HL-60 (cell line): ENCODE measurements around the gene THAP3.

Source experiments
- DNase-seq, 2 experiments: peaks; one replicate each; pipeline ENCODE4 v3.0.0-alpha.2; 2010 to 2020; ENCODE audit warnings: low read depth in 1 of 2, low spot score in 1 of 2
- H3K27ac ChIP-seq: fragments of 250-450 bp; sonication (Bioruptor Pico); replicated peaks from 2 replicates; pipeline ENCODE4 v1.5.1; 2020; ENCODE audit warnings: mild to moderate bottlenecking, moderate library complexity
- H3K27me3 ChIP-seq: fragments of 250-450 bp; sonication (Bioruptor Pico); 2 replicates; pipeline ENCODE4 v1.5.1; 2021; ENCODE audit warnings: mild to moderate bottlenecking, moderate library complexity; ENCODE audit not compliant: insufficient read depth, poor library complexity, severe bottlenecking
- H3K4me3 ChIP-seq: replicated peaks from 2 replicates; pipeline ENCODE4 v1.5.1; 2011; ENCODE audit warnings: mild to moderate bottlenecking, control low read depth, low read length; ENCODE audit not compliant: insufficient read depth
- GABPA ChIP-seq: IDR thresholded peaks from 2 replicates; pipeline ENCODE4 v1.6.1; 2012; ENCODE audit warnings: low read depth
- POLR2AphosphoS5 ChIP-seq: IDR thresholded peaks from 2 replicates; pipeline ENCODE4 v1.6.1; 2012; ENCODE audit warnings: low read depth
- SPI1 ChIP-seq: IDR thresholded peaks from 2 replicates; pipeline ENCODE4 v1.6.1; 2012; ENCODE audit warnings: low read depth, mild to moderate bottlenecking, borderline replicate concordance
- TF ChIP-seq, protein P1 (sequence below): IDR thresholded peaks from one replicate; pipeline ENCODE4 v1.5.1; 2011; ENCODE audit warnings: low read length, control low read depth, inconsistent platforms; ENCODE audit not compliant: insufficient read depth
- TF ChIP-seq, protein P2 (sequence below): IDR thresholded peaks from 2 replicates; pipeline ENCODE4 v1.6.1; 2012; ENCODE audit warnings: low read depth; ENCODE audit not compliant: insufficient replicate concordance

The THAP3 gene

DNA sequence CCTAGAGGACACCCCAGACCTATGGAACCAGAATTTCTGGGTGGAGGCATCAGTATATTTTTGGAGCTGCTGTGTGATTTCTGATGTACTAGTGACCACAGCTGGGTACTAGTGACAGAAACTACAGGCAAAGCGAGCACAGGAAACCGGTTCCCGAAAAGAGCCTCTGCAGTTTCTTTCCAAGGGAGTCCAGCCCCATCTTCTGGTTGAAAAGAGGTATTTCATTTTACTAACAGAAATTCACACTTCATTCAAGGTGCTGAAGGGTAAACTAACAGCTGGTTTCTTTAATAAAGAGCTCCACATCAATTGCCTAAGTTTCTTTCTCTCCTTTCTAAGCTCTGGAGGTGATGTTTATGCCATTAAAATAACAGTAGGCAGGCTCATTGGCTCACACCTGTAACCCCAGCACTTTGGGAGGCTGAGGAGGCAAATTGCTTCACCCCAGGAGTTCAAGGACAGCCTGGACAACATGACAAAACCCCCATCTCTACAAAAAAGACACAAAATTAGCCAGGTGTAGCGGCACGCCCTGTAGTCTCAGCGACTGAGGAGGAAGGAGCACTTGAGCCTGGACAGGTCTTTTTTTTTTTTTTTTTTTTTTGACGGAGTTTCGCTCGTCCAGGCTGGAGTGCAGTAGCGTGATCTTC, 22.0 kb downstream of the THAP3 start:
- DNase-seq: peak in 1 of 2 experiments; percentile 28
- Histone ChIP-seq H3K27me3 (no peaks in the 10 kb centered on the region), H3K27ac (no peak overlapping the region), H3K4me3 (no peak overlapping the region)
- TF ChIP-seq, protein P1, sequence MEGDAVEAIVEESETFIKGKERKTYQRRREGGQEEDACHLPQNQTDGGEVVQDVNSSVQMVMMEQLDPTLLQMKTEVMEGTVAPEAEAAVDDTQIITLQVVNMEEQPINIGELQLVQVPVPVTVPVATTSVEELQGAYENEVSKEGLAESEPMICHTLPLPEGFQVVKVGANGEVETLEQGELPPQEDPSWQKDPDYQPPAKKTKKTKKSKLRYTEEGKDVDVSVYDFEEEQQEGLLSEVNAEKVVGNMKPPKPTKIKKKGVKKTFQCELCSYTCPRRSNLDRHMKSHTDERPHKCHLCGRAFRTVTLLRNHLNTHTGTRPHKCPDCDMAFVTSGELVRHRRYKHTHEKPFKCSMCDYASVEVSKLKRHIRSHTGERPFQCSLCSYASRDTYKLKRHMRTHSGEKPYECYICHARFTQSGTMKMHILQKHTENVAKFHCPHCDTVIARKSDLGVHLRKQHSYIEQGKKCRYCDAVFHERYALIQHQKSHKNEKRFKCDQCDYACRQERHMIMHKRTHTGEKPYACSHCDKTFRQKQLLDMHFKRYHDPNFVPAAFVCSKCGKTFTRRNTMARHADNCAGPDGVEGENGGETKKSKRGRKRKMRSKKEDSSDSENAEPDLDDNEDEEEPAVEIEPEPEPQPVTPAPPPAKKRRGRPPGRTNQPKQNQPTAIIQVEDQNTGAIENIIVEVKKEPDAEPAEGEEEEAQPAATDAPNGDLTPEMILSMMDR: peak; percentile 39
- no peak for TF ChIP-seq SPI1

DNA sequence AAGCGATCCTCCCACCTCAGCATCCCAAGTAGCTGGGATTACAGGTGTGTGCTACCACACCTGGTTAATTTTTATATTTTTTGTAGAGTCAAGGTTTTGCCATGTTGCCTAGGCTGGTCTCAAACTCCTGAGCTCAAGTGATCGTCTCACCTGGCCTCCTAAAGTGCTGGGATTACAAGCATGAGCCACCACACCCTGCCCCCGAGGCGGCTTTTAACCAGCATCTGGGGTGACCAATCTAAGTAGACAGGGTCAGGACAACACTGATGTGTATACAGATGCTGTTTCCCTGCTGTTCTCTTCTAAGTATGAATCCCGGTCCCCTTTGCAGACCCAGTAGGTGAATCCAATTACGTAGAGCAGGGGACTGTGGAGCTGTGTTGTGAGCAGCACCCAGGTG, 23.9 kb downstream of the THAP3 start:
- H3K4me3 ChIP-seq: no peak overlapping the region
- H3K27me3 ChIP-seq: no peaks in the 10 kb centered on the region
- no peak overlapping the region for H3K27ac ChIP-seq
- no peak for TF ChIP-seq POLR2AphosphoS5
- TF ChIP-seq SPI1: no peak
- TF ChIP-seq GABPA: no peak
- TF ChIP-seq, protein P2, sequence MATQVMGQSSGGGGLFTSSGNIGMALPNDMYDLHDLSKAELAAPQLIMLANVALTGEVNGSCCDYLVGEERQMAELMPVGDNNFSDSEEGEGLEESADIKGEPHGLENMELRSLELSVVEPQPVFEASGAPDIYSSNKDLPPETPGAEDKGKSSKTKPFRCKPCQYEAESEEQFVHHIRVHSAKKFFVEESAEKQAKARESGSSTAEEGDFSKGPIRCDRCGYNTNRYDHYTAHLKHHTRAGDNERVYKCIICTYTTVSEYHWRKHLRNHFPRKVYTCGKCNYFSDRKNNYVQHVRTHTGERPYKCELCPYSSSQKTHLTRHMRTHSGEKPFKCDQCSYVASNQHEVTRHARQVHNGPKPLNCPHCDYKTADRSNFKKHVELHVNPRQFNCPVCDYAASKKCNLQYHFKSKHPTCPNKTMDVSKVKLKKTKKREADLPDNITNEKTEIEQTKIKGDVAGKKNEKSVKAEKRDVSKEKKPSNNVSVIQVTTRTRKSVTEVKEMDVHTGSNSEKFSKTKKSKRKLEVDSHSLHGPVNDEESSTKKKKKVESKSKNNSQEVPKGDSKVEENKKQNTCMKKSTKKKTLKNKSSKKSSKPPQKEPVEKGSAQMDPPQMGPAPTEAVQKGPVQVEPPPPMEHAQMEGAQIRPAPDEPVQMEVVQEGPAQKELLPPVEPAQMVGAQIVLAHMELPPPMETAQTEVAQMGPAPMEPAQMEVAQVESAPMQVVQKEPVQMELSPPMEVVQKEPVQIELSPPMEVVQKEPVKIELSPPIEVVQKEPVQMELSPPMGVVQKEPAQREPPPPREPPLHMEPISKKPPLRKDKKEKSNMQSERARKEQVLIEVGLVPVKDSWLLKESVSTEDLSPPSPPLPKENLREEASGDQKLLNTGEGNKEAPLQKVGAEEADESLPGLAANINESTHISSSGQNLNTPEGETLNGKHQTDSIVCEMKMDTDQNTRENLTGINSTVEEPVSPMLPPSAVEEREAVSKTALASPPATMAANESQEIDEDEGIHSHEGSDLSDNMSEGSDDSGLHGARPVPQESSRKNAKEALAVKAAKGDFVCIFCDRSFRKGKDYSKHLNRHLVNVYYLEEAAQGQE: no peak
- TF ChIP-seq, protein P1: no peak
- no peak for DNase-seq

DNA sequence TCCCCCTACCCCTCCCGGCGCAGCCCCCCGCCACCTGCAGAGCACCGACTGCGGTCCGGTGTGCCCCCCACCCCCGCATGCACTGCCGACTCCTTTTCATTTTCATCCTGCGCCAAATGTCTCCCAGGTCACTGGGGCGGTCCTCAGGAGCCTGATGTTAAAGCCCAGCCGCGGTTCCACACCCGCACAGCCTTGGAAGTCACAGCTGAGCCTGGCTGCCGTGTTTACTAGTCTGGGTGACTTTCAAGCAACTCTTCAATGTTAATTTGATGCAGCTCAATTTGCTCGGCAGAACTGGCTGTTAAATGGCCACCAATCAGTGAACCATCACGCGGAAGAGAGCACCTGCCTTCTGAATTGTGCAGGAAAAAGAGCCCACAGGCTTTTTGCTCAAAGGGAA, 27.2 kb downstream of the THAP3 start:
- Histone ChIP-seq H3K4me3 (no peak overlapping the region), H3K27ac (no peak overlapping the region), H3K27me3 (no peaks in the 10 kb centered on the region)
- DNase-seq: no peak
- TF ChIP-seq POLR2AphosphoS5: no peak

DNA sequence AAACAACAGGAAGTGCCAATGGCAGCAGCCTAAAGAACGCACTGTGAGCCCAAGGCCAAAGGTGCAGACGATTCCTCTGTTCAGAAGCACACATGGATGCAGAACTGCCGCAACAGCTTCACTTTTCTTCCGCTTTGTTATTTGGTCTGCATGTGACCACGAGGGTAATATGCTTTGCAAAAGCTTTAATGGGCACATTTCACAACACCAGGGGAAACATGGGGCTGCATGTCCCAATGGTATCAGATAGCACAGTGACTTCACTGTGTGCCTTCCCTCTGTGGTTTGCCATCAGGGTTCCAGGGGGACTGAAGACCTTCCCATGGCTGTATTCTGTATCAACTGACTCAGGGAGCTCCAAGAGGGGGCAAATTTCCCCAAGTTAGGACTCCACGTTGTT, 28.3 kb downstream of the THAP3 start:
- peak in 1 of 2 experiments; percentile 92 for DNase-seq
- H3K27ac ChIP-seq: peak overlapping the region; percentile 36
- TF ChIP-seq SPI1: peak; percentile 13; the same call in 1 of the 2 replicates
- TF ChIP-seq, protein P2: no peak
- TF ChIP-seq, protein P1: no peak
- no peak for TF ChIP-seq GABPA
- TF ChIP-seq POLR2AphosphoS5: no peak; the same call in 1 of the 2 replicates
- H3K4me3 ChIP-seq: no peak overlapping the region
- H3K27me3 ChIP-seq: no peaks in the 10 kb centered on the region
